ENCODE results near the gene FAM83D.

FAM83D gene

DNA sequence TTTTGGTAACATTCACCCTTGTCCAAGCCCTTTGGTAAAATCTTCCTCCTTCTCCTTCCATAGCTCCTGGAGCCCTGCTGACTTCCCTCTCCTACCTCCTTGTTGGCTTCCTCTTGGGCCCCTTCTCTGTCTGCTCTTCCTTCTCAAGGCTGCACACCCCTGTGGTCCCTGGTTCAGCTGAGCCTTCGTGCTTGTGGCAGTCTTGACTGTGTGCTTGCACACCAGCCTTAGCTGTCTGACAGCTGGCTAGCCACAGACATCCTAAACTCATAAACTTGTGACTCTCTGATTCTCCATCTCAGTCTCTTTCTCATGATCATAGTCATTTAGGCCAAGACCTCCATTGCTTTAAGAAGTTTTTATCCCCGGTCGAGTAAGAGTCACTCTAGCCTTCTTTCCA lies 73.0 kb downstream of the FAM83D start:
- no peak overlapping the region for H3K27ac ChIP-seq
- H3K36me3 ChIP-seq: peaks cover 42% of the 10 kb centered on the region
- no peaks in the 10 kb centered on the region for H3K9me3 ChIP-seq (ENCODE audit: severe bottlenecking)
- no peak for DNase-seq
- no peaks in the 10 kb centered on the region for H3K27me3 ChIP-seq (ENCODE audit: insufficient read depth, low read depth, severe bottlenecking)
- H3K4me3 ChIP-seq (ENCODE audit: low read depth, low read length): no peak overlapping the region
- no peak for TF ChIP-seq CTCF (IDR thresholded peaks at IDR 0.05; ENCODE audit: low read depth, low read length)

GRCh38 chr20:38999965-39000910 lies 74.0 kb downstream of the FAM83D start:
- Histone ChIP-seq H3K27me3 (ENCODE audit: insufficient read depth, low read depth, severe bottlenecking) (no peaks in the 10 kb centered on the region), H3K9me3 (ENCODE audit: severe bottlenecking) (no peaks in the 10 kb centered on the region), H3K27ac (no peak overlapping the region), H3K4me3 (ENCODE audit: low read depth, low read length) (no peak overlapping the region), H3K36me3 (peaks cover 39% of the 10 kb centered on the region)
- no peak for DNase-seq
- no peak for TF ChIP-seq CTCF (IDR thresholded peaks at IDR 0.05; ENCODE audit: low read depth, low read length)

Measured in WERI-Rb-1 (cell line).